Activated CD4-positive, alpha-beta T cell treated with anti-CD3 and anti-CD28 coated beads, Interleukin-2, amount 50 U/mL, for 4 hours (primary cell): ENCODE data around the gene SNTG2.
"Not testable (repeated sequence)": the region's sequence is repeated elsewhere in the genome, so short reads cannot be mapped to it uniquely, and the experiment has no call there.

Experiments
- DNase-seq, 2 experiments: peaks; one replicate each; pipeline ENCODE4 v3.0.0-alpha.2; 2020

The SNTG2 gene

DNA sequence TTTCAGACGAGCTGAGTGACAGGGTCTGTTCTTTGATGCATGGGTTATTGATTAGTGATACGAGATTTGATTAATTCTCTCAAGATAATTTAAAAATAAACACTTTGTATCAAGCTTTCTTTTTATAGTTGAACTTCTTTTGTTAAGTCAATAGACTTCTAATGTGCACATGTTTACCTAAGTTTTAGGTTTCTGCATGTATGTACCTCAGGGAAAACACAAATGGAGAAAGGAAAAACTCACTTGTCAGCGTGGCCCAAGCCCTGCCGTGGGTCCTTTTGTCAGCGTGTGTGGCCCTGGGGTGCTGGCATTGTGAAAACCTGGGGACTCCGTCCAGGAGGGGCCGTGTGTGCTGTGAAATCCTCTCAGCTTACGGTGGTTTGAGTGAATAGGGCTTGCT is 153.7 kb downstream of the SNTG2 start:
- DNase-seq: no peak

DNA sequence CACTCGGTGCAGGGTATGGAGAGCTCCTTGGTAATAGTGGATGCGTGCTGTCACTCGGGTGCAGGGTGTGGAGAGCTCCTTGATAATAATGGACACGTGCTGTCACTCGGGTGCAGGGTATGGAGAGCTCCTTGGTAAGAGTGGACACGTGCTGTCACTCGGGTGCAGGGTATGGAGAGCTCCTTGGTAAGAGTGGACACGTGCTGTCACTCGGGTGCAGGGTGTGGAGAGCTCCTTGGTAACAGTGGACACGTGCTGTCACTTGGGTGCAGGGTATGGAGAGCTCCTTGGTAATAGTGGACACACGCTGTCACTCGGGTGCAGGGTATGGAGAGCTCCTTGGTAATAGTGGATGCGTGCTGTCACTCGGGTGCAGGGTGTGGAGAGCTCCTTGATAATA is 155.7 kb downstream of the SNTG2 start:
- not testable (repeated sequence) for DNase-seq

DNA sequence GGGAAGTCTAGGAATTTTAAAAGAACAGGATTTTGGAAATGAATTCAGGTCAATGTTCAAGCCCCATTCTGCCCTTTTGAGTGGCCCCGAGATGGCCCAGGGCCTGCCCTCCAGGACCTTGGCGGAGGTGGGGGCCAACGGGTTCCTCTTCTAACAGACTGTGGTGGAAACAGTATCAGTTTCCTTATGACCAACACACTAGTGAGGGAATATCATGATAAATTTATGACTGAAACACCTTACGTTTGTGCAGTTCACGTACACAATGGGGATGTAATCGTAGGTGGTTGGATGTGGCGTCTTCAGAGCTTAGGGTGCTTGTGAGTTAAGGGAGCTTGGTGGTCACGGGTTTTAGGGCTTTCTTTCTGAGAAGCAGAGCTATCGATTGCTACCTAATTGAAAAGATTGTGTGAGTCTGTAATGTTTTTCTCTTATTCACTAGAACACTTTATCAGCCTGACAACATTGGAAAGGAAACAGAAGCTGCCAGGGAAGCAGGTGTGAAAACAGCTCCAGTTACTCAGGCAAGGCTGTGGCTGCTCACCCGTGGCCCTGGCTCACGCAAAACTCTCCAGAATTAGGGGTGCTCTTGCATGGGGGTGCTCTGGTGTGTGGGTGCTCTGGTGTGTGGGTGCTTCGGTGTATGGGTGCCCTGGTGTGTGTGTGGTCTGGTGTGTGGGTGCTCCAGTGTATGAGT is 165.3 kb downstream of the SNTG2 start:
- DNase-seq: no peak

DNA sequence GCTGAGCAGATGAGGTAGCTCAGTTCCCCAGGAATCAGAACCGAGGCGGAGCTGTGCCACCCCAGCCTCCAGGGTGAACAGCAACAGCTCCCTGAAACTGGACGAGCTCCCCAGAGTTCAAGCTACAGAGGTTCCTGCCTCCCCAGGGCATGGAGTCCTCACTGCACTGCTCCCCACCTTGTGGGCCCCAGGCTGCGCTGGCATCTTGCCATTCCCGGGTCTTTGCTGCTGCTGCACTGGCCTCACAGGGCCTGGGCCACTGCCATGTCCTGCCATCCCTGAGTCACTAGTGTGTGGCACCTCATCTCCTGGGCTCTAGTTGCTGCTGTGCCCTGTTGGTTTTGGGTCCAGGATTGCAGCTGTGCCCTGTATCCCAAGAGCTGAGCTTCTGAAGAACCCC is 166.9 kb downstream of the SNTG2 start:
- no peak for DNase-seq

DNA sequence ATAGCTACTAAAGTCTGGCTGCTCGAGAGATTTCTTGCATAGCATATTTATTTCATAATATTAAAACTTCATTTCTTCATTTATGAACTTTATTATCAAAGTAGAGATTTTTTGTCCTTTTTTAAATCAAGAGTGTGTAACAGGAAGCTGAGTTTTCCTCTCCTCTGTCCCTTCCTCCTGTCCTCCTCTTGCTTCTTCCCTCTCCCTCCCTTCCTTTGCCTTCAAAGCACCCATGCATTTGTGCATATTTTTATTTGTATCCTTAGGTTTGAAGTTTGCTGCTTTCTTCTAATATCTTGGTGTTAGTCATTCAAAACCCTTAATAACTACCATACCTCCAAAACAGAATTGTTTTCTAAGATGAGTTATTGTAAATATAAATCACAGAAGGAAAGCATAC is 174.6 kb downstream of the SNTG2 start:
- no peak for DNase-seq

DNA sequence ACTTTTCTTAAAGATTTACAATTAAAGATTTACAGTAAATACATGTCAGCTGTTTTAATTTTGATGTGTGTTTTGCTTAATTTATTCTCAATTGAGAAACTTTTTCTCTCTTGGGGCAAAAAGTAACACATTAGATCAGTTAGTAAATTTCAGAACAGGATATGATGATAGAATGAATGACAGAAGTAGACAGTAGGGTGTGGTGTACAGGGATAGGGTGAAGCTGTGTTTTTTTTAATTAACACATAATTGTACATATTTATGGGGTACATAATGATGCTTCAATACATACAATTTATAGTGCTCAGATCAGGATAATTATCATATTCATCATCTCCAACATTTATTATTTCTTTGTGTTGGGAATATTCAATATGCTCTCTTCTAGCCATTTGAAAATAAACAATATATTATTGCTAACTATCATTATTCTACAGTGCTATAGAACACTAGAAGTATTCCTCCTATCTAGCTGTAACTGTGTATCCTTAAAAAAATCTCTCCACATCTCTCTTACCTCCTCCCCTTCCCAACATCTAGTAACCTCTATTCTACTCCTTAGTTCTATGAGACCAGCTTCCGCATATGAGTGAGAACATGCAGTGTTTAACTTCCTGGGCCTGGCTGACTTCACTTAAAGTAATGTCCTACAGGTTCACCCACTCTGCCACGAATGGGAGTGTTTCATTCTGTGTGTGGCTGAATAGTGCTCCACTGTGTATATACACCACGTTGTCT is 175.2 kb downstream of the SNTG2 start:
- DNase-seq: no peak

DNA sequence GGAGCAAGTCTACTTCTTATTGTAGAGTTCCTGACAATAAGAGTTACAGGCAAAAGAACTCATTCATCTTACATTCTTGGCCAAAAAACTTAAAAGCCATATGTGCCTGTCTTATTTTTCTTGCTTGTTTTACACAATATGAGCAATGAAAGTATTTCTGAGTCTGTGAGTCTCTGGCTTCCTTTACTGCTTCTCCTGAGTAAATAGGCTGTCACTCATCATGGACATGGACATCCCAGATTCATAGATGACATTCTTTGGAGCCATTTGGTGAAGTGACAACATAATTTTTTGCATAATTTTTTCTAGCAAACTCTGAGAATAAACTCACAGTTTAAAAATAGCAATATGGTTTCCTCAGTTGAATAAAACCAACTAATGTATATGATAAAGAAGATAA is 179.3 kb downstream of the SNTG2 start:
- DNase-seq: no peak

DNA sequence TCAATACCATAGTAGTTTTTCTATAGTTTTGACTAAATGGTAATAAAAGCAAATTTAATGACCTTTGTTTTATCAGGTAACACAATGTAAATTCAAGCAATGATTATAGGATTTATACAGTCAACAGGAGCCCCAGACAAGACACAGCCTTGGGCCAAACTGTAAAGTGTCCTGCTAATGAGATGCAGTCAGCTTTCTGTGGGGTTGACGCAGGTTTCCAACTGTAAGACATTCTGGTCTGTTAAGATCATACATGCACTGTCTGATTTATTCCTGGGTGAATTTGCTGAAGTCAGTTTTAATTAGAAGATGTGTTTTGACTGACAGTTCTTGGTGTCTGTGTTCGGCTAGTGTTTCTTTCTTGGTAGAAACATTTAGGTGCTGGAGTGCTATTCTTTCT is 180.3 kb downstream of the SNTG2 start:
- no peak for DNase-seq

DNA sequence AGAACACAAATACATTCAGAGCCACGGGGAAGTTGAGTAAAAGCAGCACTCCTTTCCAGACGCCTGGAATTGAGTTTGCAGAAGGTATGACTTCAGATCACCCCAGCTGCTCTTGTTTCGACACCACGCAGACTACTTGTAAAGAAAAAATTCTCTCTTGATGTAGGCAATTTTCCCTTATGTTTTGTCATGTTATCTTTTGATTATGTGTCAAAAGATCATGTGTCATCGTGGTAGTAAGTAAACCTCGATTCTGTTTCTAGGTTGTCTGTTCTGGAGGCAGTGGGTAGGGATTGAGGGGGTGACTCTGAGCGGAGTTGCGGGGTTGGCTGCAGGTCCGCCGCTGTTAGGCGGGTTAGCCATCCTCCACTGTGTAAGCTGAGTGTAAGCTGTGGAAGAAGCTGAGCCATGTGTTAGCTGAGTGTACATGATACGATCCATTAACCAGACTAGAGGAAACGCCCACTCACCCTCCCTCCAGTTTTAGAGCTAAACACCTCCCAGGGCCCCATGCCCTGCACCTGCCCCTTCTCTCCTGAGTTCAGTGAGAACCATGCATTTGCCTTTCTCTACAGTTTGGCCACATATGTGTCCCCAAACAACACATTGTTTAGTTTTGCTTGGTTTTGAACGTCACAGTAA is 181.8 kb downstream of the SNTG2 start:
- no peak for DNase-seq

DNA sequence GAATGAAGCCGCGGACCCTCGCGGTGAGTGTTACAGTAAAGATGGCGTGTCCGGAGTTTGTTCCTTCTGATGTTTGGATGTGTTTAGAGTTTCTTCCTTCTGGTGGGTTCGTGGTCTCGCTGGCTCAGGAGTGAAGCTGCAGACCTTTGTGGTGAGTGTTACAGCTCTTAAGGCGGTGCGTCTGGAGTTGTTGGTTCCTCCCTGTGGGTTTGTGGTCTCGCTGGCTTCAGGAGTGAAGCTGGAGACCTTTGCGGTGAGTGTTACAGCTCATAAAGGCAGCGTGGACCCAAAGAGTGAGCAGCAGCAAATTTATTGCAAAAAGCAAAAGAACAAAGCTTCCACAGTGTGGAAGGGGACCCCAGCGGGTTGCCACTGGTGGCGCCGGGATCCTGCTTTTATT is 183.2 kb downstream of the SNTG2 start:
- not testable (repeated sequence) for DNase-seq

DNA sequence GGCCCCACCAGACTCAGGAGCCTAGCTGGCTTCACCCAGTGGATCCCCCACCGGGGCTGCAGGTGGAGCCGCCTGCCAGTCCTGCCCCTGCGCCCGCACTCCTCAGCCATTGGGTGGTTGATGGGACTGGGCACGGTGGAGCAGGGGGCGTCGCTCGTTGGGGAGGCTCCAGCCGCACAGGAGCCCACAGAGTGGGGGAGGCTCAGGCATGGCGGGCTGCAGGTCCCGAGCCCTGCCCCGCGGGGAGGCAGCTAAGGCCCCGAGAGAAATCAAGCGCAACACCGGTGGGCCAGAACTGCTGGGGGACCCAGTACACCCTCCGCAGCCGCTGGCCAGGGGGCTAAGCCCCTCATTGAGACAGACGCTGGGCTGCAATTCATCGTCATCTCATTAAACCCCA is 184.0 kb downstream of the SNTG2 start:
- no peak for DNase-seq

DNA sequence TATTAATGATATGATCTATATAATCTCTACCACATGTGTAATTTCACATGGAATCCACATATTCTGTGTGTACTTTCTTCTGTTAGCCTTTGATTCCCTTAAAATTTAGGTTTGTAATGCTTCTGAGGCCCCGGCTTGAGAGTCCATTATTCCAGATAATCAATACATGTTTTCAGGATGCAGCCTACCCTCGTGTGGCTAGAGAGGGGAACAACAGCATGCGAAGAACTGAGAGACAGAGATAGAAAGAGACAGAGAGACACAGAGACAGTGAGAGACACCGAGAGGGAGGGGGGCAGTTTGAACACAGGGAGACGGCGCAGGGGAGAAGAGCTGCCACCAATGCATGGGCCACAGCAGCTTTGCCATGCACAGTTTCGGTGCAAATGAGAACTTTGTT is 185.4 kb downstream of the SNTG2 start:
- DNase-seq: no peak

DNA sequence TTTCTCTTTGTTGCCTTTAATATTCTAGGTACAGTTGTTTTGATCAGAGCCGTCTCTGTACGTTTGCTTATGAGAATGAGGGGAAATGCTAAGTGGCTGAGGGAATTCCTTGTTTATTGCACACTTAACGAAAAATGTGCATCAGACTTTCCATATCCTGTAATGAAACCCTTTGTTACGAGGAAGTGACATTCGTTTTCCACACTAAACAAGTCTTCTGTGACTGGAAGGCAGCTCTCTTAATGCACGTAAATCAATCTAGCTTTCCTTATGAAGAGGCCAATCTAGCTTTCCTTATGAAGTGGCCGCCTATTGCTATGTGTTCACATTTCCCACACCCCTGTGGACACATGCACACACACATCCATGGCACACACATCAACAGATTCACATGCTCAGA is 186.2 kb downstream of the SNTG2 start:
- no peak for DNase-seq

DNA sequence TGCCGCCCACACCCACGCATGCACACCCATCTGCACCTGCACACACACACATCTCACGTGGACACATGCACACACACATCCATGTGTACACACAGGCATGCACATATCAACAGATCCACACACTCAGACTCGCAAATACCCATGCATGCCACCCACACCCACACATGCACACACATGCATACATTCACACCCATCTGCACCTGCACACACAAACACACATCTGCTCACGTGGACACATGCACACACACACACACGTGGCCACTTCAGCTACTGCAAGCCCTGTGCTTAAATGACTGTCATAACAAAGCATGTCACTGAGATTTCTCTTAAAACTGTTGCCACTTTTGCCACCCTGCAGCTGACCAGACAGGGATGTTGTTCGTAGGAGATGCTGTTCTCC is 186.6 kb downstream of the SNTG2 start:
- DNase-seq: no peak

DNA sequence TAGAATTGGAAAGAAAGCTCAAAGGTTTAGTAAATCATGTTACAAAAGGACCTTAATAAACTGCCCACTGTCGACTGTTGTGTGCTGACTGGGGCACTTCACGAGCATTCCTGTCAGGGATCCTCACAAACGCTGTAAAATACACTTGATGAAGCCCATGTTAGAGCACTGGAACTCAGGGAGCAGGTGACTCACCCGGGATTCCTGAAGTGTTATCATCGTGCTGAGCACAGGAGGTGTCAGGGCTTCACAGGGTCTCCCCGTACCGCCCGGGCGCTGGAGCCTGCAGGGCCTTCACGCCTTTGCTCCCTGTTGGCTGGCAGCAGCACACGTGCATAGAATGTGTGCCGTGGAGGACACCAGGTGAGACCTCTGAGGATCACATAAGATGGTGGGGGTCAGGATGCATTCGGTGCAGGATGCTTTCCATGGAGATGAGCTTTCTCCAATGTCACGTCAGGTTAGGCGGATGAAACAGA is 187.3 kb downstream of the SNTG2 start:
- DNase-seq: no peak

DNA sequence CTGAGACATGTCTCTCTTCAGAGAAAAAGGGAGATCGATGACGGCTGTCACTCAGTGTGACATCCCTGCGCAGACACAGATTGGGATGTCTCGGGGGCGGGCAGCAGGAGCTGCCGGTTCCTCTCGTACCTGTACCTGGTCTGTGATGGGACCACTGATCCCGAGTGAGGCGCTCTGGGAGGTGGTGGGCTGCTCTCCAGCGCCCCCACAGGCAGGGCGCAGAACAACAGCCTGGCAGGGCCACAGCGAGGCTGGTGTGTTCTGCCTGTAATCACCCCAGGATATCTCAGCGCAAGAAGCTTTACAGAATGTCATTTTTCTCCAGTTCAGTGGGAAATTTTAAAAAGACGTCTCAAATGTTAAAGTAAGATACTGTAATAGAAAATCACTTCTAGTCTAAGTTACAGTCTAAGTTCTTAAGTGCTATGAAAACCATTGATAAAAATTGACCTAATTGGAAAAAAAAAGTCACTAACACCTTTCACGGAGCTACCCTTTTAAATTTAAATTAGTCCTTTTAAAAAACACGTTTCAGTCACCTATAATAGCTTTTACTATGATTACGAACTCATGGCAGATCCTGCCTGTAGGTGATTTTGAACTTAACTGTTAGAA is 189.8 kb downstream of the SNTG2 start:
- DNase-seq: no peak

DNA sequence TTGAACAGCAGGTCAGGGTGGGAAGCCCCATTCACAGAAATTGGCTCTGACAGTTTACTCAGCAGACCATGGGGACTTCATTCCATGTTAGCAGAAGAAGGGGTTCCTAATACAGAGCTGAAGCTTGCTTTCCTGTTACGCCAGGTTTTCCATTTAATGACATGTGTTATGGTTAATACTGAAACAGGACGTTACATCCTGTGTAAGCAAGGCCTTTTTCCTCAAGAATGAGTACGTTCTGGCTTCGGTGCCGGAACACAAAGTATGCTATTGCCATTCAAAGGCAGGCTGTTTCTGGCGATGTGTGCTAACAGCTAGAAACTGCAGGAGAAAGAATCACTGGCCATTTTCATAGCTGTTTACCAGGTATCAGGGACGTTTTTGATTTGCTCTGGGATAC is 190.4 kb downstream of the SNTG2 start:
- DNase-seq: no peak

DNA sequence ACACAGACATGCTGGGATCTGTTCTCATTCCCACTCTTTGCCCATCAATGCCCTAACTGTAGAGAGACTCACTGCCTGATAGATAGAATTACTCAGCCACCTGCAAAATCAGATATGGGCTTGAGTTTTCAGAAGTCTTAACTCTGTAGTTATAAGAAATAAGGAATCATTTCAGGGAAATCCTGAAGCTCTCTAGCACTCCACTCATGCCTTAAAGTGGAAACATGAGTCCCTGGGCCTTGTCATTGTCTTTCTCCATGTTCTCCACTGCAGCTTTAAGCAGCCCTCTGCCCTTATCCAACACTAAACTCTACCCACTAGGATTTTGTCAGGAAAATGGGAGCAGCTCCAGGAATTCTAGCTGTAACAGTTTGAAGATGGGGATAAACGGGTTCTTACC is 192.5 kb downstream of the SNTG2 start:
- no peak for DNase-seq

DNA sequence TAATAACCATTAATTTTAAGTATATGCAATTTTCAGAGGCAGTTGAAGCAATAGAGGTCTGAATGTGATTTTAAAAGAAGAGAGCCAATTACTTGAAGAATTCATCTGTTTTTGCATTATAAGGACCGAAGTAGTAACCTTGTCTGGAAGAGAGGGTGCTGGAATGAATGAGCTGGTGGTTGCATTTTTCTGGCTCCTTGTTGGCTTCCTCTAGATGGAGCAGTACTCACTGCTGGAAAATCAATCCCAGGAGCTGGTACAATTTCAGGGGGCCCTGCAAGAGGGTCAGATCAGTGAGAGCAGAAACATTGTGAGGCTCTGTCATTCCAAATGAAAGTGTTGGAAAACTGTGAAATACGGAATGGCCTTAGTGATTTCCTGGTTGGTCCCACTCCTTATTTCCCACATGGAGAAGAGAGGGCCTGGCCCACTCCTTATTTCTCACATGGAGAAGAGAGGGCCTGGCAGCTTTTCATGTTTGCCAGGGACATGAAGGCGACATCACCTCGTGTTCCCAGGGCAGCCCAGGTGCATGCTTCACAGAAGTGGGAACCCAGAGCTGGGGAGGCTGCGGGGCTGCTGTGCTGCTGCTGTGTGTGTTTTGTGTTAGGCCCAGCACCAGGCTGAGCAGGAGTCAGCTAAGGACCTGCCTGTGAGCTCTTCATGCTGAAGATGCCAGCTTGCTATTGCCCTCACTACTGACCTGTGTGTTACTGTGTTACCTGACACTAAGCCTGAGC is 197.4 kb downstream of the SNTG2 start:
- DNase-seq: no peak

DNA sequence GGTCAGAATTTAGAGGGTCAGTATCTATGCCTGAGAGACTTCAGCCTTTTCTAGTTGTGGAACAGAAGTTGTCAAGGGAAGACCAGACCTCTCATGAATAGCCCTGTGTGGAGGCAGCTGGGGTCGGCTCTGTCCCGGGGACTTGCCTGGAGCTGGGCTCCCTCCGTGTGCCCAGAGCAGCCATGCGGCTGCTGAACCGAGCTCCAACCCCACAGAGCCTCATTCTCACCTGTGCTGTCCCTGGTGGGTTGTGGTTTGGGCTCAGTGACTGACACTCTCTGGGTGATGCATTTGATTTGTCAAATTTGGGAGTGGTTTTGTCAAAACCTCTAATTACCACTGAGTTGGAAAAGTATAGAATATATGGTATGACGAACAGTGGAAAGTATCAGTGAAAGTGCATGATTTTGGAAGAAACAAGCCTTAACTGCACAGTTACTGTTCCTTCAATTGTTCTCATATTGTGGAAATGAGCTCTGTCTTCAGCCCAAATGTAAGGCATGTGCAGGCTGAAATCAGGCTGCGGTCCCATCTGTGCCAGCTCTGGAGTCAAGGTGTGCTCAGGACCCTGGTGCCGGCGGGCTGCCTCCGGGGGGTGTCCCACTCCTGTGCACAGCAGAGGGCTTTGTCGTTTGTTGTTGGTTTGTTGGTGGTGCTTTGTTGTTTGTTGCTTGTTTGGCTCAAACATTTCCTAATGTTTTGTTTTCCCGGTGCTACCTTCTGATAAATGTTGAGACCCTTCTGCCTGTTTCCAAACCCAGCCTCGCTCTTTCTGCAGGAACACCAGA is 200.3 kb downstream of the SNTG2 start:
- DNase-seq: no peak

DNA sequence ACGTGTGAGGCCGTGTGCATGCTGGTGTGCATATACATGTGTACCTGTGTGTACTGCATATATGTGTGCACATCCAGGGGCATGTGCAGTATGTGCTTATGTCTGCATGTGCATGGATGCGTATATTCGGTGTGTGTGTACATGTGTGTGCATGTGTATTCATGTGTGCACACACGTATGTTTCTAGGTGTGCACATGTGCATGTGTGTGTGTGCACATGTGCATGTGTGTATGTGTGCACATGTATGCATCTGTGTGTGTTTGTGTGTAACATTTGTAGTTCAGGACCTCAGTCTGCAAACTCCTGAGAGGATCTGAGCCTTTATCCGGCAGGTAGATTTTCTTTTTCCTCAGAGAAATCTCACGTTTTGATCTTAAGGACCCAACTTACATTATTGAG is 201.7 kb downstream of the SNTG2 start:
- no peak for DNase-seq

DNA sequence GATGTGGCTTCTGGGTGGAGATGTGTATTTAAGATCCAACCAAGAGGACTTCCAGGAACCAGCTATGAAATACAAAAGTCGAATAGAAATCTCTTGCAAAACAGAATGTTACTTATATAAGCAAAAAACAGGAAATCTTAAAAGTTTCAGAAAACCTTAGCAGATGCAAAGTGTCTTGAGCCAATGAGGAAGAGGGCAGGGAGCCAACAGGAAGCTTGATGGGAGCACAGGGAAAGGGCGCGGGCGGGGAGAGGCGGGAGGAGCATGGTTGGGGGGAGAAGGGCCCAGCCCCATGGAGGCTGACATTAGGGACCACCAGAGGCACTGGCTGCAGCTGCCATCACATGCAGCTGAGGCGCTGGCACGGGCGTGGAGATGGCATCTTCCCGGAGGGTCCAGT is 203.3 kb downstream of the SNTG2 start:
- DNase-seq: no peak
